Fibroblast of skin of right quadriceps (primary cell): ENCODE data around the gene HSPA1A.

Experiments
- DNase-seq: peaks from one replicate; pipeline ENCODE4 v3.0.0-alpha.2; 2013

Gene HSPA1A

DNA sequence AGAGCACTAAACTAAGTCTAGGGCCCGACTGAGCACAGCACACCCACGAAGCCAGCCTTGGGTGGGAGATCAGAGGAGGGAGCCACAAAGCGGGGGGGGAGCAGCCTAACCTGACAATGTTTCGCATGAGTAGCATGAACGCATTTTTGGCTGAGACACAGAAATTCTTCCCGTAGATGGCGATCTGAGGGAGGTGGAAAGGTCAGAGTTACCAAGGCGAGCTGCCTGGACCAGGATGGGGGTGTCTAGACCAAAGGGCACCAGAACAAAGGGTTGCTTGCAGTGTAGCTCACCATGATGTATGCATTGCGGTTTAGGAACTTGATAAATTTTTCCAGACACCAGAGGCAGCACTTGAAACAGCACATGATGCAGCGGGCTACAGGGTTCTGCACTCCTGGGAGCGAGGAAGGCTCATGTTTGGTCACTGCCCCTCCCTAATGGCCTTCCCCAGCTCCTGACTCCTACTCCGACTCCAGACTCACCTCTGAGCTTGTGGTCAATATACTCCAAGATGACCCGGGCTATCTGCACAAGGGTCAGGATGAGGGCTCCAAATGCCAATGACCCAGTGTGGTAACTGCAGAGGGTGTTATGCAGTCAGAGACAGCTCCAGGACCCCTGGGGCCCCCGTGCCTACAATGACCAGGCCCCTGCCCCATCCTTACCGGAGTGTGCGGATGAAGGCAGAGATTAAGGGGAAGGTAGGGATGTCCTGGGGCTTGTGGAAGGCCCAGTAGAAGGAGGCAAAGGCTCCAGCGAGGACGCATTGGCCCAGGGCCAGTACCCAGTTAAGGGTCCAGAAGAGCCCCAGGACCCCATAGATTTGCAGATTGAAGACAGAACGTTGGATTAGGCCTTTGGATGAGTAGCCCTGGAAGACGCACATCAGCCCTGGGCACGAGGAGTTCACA, 50.1 kb downstream of the HSPA1A start:
- DNase-seq: no peak
